K562 (cell line): ENCODE data around the gene LMAN1L. TPM values are rescaled to one million over a fixed set of nuclear protein-coding genes. Genes with fewer than 3 reads are reported as not detected.
A peak's percentile ranks its signal among the peaks of the same experiment; 100 is the strongest.

ENCODE experiments used
- ATAC-seq: fragments of 200-7000 bp; cut with Tn5 transposase; 3 replicates; pipeline ENCODE4 v1.9.1; 2020; ENCODE audit warnings: moderate library complexity
- BruUV-seq: library from RNA; stranded (reverse); fragments of 400-500 nt; replicated peaks from 2 replicates; lab custom pipeline; 2021; lab: Mats Ljungman, UMichigan
- CTCF ChIA-PET: fragments of 300-600 bp; formaldehyde crosslinking; extraction: SDS; loops from one replicate; lab custom pipeline; 2021; ENCODE audit warnings: low intra/inter-chr PET ratio; lab: Yijun Ruan, JAX
- POLR2A ChIA-PET: fragments of 300-600, 350-650 bp; sonication (Branson Sonifier 250); formaldehyde crosslinking; extraction: SDS; loops from one replicate; lab custom pipeline; 2021; ENCODE audit warnings: antibody characterized with exemption, inconsistent platforms; lab: Yijun Ruan, JAX
- DNase-seq, 4 experiments: peaks; one replicate each; pipeline versions ENCODE4 v3.0.0 to v3.0.0-alpha.2; 2011 to 2018; ENCODE audit warnings: low spot score in 3 of 4, mixed read lengths in 3 of 4; ENCODE audit errors: extremely low read depth in 1 of 4
- FAIRE-seq: peaks from 2 replicates; lab custom pipeline; 2011; peaks lifted over from hg19 to GRCh38; lab: Jason Lieb, UNC
- H2AFZ ChIP-seq: 2 replicates; pipeline ENCODE4 v1.6.0; 2011; ENCODE audit warnings: low read depth, low read length, control low read depth, inconsistent platforms
- H3K27ac ChIP-seq: fragments of 200-600 bp; 3 replicates; pipeline ENCODE4 v1.8.0; 2011; ENCODE audit warnings: low read depth, mild to moderate bottlenecking, control low read depth, inconsistent platforms, low read length, moderate library complexity, mixed read lengths; ENCODE audit errors: extremely low read depth
- H3K27me3 ChIP-seq, 2 experiments: fragments of 300-600 bp in 1 of 2; 2 replicates in 1 of 2; 3 replicates in 1 of 2; pipeline versions ENCODE4 v1.6.0 to v1.8.0; 2011; ENCODE audit warnings: inconsistent platforms in 2 of 2, low read length in 2 of 2, mild to moderate bottlenecking in 1 of 2, mixed read lengths in 1 of 2, moderate library complexity in 1 of 2; ENCODE audit not compliant: control insufficient read depth in 2 of 2, insufficient read depth in 2 of 2
- H3K36me3 ChIP-seq: fragments of 300-600 bp; 3 replicates; pipeline ENCODE4 v1.8.0; 2011; ENCODE audit warnings: mild to moderate bottlenecking, low read length, inconsistent platforms; ENCODE audit not compliant: control insufficient read depth, insufficient read depth
- H3K4me1 ChIP-seq, 2 experiments: fragments of 200-600 bp in 1 of 2; replicated peaks in 1 of 2; 2 replicates in 1 of 2; 3 replicates in 1 of 2; pipeline versions ENCODE4 v1.5.1 to v1.8.0; 2011; ENCODE audit warnings: inconsistent platforms in 2 of 2, low read length in 2 of 2, mild to moderate bottlenecking in 1 of 2, mixed read lengths in 1 of 2, moderate library complexity in 1 of 2; ENCODE audit not compliant: control insufficient read depth in 2 of 2, insufficient read depth in 2 of 2
- H3K4me2 ChIP-seq: 2 replicates; pipeline ENCODE4 v1.6.1; 2011; ENCODE audit warnings: low read length, control low read depth, inconsistent platforms, mixed read lengths; ENCODE audit not compliant: insufficient read depth
- H3K4me3 ChIP-seq: fragments of 200-600 bp; sonication (generic), shearing (Covaris generic); 2 replicates; pipeline ENCODE4 v1.5.1; 2016; ENCODE audit warnings: control low read depth, inconsistent platforms
- H3K79me2 ChIP-seq: fragments of 200-600 bp; 3 replicates; pipeline ENCODE4 v1.8.0; 2011; ENCODE audit warnings: low read length, inconsistent platforms; ENCODE audit not compliant: control insufficient read depth, insufficient read depth
- H3K9ac ChIP-seq, 2 experiments: 2 replicates each; pipeline versions ENCODE4 v1.6.0 to v1.6.1; 2011; ENCODE audit warnings: low read depth in 2 of 2, low read length in 2 of 2, control low read depth in 1 of 2, inconsistent platforms in 1 of 2, mild to moderate bottlenecking in 1 of 2, mixed read lengths in 1 of 2; ENCODE audit not compliant: insufficient read depth in 1 of 2
- H3K9me1 ChIP-seq: one replicate; pipeline ENCODE4 v1.6.0; 2011; ENCODE audit warnings: inconsistent platforms, mild to moderate bottlenecking, low read length, moderate library complexity; ENCODE audit not compliant: control insufficient read depth, insufficient read depth
- H3K9me3 ChIP-seq: replicated peaks from 2 replicates; pipeline ENCODE4 v1.5.1; 2011; ENCODE audit warnings: low read depth, low read length, inconsistent platforms; ENCODE audit not compliant: control insufficient read depth, insufficient read depth
- H4K20me1 ChIP-seq: replicated peaks from 2 replicates; pipeline ENCODE4 v1.6.1; 2011; ENCODE audit warnings: low read length, inconsistent platforms, mixed read lengths; ENCODE audit not compliant: control insufficient read depth, insufficient read depth
- ZKSCAN1 ChIP-seq: fragments of 150-350 bp; IDR thresholded peaks from 2 replicates; pipeline ENCODE4 v1.6.1; 2016; ENCODE audit warnings: low read depth, low read length
- ZNF140 ChIP-seq: fragments of 250-450 bp; sonication (Bioruptor Pico); IDR thresholded peaks from 2 replicates; pipeline ENCODE4 v1.8.0; 2021; ENCODE audit warnings: moderate library complexity, mild to moderate bottlenecking, inconsistent platforms
- ZNF699 ChIP-seq: fragments of 250-450 bp; sonication (Bioruptor Pico); IDR thresholded peaks from 2 replicates; pipeline ENCODE4 v1.8.0; 2021; ENCODE audit warnings: mild to moderate bottlenecking, moderate library complexity; ENCODE audit not compliant: insufficient replicate concordance
- WGBS: fragments of 100-300 bp; shearing (Covaris generic); methylation state at CpG from one replicate; pipeline ENCODE4 v1.1.6; 2016; ENCODE audit warnings: low coverage, mixed read lengths; ENCODE audit not compliant: insufficient coverage; ENCODE audit errors: missing lambda C conversion rate; 5-methylcytosine and 5-hydroxymethylcytosine counted together
- in situ Hi-C: fragments of 300-500 bp; cut with MboI; formaldehyde crosslinking; loops from 4 replicates; pipeline ENCODE4 v1.15.0; 2018; ENCODE audit warnings: inconsistent platforms, mixed read lengths
- intact Hi-C: fragments of 100-400 bp; cut with micrococcal nuclease; formaldehyde crosslinking; loops from 2 replicates; pipeline ENCODE4 v1.14.2; 2022
- polyA plus RNA-seq, 8 experiments: library from polyadenylated mRNA; depleted of rRNA in 4 of 8; stranded (reverse) in 5 of 8; unstranded in 3 of 8; fragments of >200 nt; fragmentation: Nextera tagmentation in 2 of 8; fragmentation: Illumina TruSeq in 1 of 8; extraction: Ambion mirVana in 2 of 8; extraction: Trizol in 1 of 8; gene quantifications; 2 replicates each; pipeline versions ENCODE4 v1.2.1 to v1.2.3, GENCODE V29; 2011 to 2014; ENCODE audit warnings: inconsistent platforms in 1 of 8, missing spikeins in 1 of 8
- total RNA-seq, 7 experiments: library from RNA; depleted of rRNA in 6 of 7; stranded (reverse); fragments of >200 nt in 6 of 7; fragmentation: Illumina TruSeq in 2 of 7; extraction: Trizol in 2 of 7; gene quantifications; 2 replicates each; pipeline versions ENCODE4 v1.2.1 to v1.2.3, GENCODE V29; 2011 to 2021; ENCODE audit warnings: low replicate concordance in 1 of 7
- TF ChIP-seq, protein P1 (sequence below): fragments of 450-650 bp; IDR thresholded peaks from 2 replicates; pipeline ENCODE4 v1.6.1; 2016; ENCODE audit warnings: low read depth

Gene LMAN1L
- total and polyA plus RNA-seq, 9 of the 15 experiments (the other 6 are each of a cell fraction or from before 2014, with no cell fraction given): not detected

DNA sequence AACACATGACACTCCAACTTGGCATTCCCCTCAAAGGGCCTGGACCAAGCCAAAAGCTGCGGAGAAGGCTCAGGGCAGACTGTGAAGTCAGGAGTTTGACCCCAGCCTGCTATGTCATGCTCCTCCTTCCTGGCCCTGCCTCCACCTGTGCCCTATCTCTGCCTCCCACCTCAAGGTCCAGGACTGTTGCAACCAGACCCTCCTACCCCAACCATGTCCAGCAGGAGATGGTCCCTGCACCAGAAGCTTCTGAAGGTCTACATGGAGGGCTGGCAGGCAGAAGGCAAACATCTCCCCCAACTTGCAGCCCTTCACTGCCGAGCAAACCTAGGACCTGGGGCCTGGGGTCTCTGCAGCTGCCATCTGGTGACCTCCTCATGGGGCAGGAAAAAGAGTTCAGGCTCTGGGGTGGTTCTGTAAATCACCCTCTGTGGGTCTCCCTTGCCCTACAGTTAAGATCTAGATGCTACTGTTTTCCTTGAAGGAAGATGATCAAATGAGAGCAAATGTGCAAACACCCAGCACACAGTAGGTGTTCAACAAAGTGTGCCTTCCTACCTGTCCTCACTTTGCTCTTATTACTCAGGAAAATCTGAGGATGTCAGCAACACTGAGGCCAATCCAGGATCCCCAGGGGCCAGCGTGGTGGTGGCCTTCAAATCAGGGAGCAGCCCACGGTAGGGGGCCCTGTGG, 42.3 kb upstream of the LMAN1L start:
- peak; percentile 60; the same call in 1 of the 2 replicates for TF ChIP-seq ZKSCAN1
- TF ChIP-seq, protein P1, sequence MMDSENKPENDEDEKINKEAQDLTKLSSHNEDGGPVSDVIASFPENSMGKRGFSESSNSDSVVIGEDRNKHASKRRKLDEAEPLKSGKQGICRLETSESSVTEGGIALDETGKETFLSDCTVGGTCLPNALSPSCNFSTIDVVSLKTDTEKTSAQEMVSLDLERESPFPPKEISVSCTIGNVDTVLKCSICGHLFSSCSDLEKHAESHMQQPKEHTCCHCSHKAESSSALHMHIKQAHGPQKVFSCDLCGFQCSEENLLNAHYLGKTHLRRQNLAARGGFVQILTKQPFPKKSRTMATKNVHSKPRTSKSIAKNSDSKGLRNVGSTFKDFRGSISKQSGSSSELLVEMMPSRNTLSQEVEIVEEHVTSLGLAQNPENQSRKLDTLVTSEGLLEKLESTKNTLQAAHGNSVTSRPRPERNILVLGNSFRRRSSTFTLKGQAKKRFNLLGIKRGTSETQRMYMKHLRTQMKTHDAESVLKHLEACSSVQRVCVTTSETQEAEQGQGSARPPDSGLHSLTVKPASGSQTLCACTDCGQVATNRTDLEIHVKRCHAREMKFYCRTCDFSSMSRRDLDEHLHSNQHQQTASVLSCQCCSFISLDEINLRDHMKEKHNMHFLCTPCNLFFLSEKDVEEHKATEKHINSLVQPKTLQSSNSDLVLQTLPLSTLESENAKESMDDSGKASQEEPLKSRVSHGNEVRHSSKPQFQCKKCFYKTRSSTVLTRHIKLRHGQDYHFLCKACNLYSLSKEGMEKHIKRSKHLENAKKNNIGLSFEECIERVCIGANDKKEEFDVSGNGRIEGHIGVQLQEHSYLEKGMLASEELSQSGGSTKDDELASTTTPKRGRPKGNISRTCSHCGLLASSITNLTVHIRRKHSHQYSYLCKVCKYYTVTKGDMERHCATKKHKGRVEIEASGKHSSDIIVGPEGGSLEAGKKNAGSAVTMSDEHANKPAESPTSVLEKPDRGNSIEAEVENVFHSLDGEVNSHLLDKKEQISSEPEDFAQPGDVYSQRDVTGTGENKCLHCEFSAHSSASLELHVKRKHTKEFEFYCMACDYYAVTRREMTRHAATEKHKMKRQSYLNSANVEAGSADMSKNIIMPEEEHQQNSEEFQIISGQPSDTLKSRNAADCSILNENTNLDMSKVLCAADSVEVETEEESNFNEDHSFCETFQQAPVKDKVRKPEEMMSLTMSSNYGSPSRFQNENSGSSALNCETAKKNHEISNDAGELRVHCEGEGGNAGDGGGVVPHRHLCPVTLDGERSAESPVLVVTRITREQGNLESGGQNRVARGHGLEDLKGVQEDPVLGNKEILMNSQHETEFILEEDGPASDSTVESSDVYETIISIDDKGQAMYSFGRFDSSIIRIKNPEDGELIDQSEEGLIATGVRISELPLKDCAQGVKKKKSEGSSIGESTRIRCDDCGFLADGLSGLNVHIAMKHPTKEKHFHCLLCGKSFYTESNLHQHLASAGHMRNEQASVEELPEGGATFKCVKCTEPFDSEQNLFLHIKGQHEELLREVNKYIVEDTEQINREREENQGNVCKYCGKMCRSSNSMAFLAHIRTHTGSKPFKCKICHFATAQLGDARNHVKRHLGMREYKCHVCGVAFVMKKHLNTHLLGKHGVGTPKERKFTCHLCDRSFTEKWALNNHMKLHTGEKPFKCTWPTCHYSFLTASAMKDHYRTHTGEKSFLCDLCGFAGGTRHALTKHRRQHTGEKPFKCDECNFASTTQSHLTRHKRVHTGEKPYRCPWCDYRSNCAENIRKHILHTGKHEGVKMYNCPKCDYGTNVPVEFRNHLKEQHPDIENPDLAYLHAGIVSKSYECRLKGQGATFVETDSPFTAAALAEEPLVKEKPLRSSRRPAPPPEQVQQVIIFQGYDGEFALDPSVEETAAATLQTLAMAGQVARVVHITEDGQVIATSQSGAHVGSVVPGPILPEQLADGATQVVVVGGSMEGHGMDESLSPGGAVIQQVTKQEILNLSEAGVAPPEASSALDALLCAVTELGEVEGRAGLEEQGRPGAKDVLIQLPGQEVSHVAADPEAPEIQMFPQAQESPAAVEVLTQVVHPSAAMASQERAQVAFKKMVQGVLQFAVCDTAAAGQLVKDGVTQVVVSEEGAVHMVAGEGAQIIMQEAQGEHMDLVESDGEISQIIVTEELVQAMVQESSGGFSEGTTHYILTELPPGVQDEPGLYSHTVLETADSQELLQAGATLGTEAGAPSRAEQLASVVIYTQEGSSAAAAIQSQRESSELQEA: no peak
- TF ChIP-seq ZNF140: no peak
- TF ChIP-seq ZNF699 (CRISPR knock-in tag): no peak
- TF ChIP-seq, all 486 proteins: peak for 1
- peaks cover 0 to 12% of the 10 kb centered on the region in 2 experiments; a peak in 1 of 5 replicates for H3K4me1 ChIP-seq
- peak overlapping the region in 1 of 2 experiments; percentile 66; a peak in 2 of 4 replicates for H3K9ac ChIP-seq
- H2AFZ ChIP-seq: no peak overlapping the region
- H3K27me3 ChIP-seq: peaks cover 0 to 22% of the 10 kb centered on the region in 2 experiments; a peak in 2 of 5 replicates
- DNase-seq: no peak
- H3K9me1 ChIP-seq: no peaks in the 10 kb centered on the region
- POLR2A ChIA-PET: interaction anchor here (0.6 to 2.5 kb wide), 11 partner anchors 9 to 380 kb away, joined by 3 to 8 read pairs (median 4); no protein-coding TSS in a partner anchor
- CTCF ChIA-PET: interaction anchor here (0.7 to 6.1 kb wide), 9 partner anchors 30 to 396 kb away, joined by 3 to 51 read pairs (median 9); no protein-coding TSS in a partner anchor
- no peak overlapping the region for H3K4me3 ChIP-seq
- FAIRE-seq: no peak
- H3K4me2 ChIP-seq: no peak overlapping the region
- in situ Hi-C loops: loop anchor here (5.0 kb wide), 1 partner anchor 177 kb away; no protein-coding TSS in a partner anchor
- WGBS: 2% methylated on average over 3 of the region's 4 CpGs
- no peak for ATAC-seq
- H4K20me1 ChIP-seq: no peaks in the 10 kb centered on the region; the same call in 1 of the 2 replicates
- no peaks in the 10 kb centered on the region for H3K36me3 ChIP-seq
- H3K27ac ChIP-seq: no peak overlapping the region
- no TSS peak for BruUV-seq
- H3K9me3 ChIP-seq: no peaks in the 10 kb centered on the region
- H3K79me2 ChIP-seq: no peaks in the 10 kb centered on the region
- intact Hi-C loops: loop anchor here (5.0 to 10.0 kb wide), 2 partner anchors 67 to 434 kb away; partner anchors contain the start of gene C15orf39
